Stimulated activated CD4-positive, alpha-beta T cell treated with anti-CD3 and anti-CD28 coated beads, Interleukin-1b, Interleukin-23, amount 100 ng/mL, for 48 hours (primary cell): Measurements from ENCODE around the gene TMEM184C.

Source experiments
- DNase-seq: peaks from one replicate; pipeline ENCODE4 v3.0.0-alpha.2; 2020

The TMEM184C gene

DNA sequence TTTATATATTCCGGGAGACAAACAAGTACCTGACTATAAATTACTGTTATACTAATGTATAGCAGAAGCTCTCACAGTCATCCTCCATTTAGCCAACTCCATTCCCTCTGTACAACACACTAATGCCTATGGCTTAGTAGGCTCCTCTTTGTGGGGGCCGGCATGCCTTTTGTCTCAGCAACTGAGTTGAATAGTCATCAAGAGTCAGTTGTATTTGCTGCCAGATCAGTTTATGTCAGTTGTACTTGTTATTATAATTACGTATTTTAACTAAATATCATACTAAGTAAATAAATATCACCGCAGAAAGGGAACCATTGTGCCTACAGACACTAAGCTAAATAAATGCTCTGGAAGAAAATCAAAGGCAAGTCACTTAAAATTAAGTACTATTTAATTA, 56.9 kb downstream of the TMEM184C start:
- no peak for DNase-seq

DNA sequence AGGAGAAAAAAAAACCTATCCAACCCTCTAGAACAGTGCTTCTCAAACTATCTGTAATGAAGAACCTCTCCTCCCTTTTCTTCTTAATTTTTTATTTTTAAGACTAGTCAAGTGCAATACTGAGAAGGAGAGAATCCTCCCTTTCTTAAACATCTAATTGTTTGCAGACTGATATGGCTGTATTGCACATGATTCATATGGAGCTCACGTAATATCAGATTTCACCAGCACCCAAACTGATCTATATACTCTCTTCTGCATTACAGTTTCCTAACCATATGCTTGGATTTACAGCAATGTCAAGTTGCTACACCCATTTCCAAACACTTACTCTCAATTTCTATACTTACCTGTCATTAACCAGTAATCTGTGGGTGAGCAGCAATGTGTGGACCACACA, 57.3 kb downstream of the TMEM184C start:
- no peak for DNase-seq

DNA sequence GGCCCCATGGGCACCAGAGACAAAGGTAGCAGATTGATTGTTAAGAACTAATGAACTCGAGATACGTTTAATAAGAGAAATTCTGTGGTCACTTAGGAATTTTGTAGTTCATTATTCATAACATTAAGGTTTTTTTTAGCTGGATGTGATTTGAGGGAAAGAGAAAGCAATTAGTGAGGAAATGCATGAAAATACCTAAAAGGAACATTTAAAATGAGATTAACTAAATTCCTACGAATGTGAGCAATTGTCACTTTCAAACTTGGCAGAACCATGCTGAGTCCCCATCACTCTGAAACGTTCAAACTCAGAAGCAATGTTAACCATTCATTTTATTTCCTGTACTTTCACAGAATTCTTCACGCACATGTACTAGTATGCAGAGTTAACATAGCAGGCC, 60.9 kb downstream of the TMEM184C start:
- DNase-seq = no peak

DNA sequence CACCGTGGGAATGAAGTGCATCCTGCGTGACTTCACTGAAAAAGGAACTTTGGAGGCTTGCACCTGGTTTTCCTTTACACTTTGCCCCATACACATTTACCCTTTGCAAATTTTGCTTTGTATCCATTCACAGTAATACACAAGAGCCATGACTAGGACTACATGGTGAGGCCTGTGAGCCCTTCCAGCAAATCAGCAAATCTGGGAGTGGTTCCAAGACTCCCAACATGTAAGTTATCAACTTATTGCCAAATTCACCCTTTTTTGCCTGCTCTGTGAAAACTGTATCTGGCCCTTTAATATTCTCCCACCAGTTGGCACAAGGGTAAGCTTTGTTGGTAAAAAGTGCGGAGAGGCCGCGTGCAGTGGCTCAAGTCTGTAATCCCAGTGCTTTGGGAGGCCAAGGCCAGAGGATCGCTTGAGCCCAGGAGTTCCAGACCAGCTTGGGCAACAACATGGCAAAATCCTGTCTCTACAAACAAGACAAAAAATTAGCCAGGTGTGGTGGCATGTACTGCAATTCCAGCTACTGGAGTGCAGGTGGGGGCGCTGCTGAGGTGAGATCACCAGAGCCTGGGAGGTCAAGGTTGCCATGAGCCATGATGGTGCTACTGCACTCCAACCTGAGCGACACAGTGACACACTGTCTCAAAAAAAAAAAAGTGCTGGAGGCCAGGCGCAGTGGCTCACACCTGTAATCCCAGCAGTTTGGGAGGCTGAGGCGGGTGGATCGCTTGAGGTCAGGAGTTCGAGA, 61.8 kb downstream of the TMEM184C start:
- peak; percentile 4 for DNase-seq

DNA sequence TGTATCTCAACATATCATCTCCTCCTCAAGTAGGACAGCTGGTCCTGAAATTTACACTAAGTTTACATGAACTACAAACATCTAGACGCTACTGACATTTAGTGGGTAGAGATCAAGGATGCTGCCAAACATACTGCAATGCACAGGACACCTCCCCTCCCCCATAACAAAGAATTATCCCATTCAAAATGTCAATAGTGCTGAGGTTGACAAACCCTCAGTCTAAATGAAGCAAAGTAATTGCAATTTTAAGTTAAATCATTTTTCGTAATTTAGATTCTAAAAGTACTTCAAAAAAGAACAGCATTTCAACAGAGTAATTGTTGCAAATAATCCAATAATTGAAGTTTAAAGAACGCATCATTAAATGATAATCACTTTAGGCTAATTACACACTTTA, 65.6 kb downstream of the TMEM184C start:
- no peak for DNase-seq

DNA sequence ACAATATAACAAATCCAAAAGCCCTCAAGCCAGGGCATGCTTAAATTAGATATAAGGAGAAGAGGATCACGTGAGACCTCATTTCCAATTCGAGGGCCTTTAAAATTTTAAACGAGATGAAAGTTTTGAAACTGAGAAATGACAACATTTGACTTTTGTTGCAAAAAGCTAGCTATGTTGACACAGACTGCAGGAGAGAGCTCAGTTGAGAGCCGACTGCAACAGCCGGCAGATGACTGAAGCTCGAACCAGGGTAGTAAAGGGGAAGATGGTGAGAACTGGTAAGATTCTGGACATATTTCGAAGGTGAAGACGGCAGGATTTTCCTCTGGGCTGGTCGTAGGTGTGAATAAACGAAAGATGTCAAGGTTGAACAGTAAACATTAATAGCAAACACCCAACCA, 66.0 kb downstream of the TMEM184C start:
- peak; percentile 13 for DNase-seq

DNA sequence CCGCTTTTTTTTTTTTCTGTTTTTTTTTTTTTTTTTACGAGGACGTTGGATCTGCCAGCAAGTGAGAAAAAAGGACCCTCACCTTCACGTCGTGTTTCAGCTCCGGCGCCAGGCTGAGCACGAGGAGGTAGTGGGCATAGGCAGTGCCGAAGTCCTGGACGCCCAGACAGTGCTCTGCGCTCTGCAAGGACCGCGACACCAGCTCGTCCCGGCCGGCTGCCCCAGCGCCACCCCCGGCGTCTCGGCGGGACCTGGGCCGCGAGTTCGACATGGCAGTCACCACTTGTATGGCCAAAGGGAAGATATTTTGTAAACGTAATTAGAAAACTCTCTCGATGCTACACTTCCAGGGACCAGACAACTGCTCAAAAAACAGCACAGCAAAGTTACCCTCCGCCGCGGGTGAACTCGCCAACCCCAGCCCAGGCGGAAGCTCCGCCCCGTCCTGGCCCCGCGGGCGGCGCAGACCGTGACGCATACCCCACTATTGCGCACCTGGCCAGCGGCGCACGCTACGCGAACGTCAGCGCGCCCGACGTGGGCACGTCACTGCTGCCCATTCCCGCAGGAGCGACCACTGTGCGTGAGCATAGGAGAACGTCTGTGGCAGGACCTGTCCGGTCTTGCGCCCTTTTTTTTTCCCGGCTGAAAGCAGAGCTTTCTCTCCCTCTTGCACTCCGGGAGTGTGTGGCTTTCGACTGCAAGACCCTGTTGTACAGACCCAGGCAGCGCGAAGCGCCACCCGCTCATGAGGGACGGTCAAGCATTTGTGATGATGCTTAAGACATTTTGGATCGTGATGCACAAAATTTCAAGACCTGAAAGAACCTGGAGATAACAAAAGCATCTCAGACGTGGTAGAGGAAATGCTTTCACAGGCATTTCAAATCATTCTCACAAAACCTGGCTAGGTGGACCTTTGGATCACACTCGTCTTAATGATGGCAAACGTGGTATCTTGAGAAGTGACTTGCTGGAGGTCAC, 66.8 kb downstream of the TMEM184C start, which contains the start of gene PRMT9:
PRMT9 (minus strand) TSS at position 447 of the 984 bp plus-strand sequence; CDS start at position 271, 176 bp downstream.
- DNase-seq = peak; percentile 86

DNA sequence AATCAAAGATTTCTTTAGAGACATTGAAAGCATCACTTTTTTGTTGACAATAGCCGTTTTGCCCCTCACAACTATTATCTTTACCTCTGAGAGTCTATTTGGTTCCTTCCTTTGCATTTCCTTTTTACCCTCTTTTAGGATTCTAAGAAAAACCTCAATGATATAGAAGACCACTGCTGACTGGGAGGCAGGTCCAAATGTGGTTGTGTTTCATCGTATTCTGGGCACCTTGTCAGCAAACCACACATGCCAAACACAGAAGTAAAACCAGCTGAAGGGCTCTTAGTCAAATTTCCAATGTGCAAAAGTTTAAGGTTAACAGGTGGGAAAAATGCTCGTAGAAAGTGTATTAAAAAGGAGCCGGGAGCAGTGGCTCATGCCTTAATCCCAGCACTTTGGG, 71.9 kb downstream of the TMEM184C start:
- DNase-seq = no peak

DNA sequence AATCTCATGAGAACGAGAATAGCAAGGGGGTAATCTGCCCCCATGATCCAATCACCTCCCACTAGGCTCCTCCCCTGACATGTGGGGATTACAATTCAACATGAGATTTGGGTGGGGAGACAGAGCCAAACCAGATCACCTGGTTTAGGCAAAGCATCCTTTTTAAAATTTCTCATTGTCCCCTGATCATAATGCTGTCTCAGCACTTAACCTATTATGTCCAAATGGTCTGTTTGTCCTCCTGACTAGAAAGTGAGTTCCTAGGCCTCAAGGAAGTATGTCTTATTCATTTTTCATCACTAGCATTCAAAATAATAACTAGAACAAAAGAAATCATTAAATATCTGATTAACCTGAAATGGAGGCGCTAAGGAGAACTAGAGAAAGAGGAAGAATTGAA, 74.6 kb downstream of the TMEM184C start:
- no peak for DNase-seq

DNA sequence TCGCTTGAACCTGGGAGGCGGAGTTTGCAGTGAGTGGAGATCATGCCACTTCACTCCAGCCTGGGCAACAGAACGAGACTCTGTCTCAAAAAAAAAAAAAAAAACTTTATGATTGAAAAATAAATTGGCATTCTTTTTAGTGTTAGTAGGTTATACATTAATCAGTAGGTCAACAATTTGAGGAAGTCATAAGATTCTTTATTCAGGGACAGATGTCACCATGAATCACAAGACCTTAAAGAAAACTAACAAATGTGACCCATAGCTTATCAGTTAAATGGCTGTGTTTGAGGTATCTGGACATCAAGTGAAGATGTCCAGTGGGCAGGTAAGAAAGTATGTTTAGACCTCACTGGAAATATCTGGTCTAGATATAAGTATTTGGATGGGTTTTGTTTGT, 76.0 kb downstream of the TMEM184C start:
- DNase-seq = no peak

DNA sequence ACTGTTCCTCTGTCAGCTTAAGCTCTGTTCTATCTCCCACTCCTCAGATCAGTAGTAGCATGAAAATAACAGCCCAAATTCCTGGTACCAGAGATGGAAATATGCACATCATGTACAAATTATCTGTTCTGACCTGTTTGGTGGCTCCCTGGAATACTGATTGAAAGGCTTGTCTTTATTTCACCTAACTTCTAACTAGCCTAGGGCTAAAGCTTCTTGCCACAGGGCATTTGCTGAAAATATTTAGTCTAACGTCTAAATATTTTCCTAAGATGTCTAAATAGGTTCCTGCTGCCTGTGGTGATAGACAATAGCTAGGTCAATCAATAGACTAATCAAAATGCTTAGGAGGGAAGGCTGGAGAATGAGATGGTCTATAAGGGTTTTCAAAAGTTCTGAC, 79.7 kb downstream of the TMEM184C start:
- DNase-seq = no peak

DNA sequence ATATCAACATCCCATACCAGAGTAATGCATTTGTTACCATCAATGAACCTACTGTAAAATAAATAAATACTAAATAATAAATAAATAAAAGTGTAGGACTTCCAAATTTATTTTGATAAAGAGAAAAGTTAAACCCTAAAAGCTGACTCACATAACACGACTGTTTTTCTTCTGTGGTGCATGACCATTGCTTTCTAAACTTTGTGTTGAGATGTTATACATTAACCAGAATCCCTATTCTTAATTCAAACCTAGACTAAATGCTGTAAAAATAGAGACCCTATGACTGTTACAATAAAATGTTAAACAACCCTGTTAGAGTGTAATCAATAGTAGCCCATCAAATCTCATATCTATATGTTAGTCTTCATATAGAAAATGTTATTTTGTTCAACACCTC, 87.6 kb downstream of the TMEM184C start:
- no peak for DNase-seq

DNA sequence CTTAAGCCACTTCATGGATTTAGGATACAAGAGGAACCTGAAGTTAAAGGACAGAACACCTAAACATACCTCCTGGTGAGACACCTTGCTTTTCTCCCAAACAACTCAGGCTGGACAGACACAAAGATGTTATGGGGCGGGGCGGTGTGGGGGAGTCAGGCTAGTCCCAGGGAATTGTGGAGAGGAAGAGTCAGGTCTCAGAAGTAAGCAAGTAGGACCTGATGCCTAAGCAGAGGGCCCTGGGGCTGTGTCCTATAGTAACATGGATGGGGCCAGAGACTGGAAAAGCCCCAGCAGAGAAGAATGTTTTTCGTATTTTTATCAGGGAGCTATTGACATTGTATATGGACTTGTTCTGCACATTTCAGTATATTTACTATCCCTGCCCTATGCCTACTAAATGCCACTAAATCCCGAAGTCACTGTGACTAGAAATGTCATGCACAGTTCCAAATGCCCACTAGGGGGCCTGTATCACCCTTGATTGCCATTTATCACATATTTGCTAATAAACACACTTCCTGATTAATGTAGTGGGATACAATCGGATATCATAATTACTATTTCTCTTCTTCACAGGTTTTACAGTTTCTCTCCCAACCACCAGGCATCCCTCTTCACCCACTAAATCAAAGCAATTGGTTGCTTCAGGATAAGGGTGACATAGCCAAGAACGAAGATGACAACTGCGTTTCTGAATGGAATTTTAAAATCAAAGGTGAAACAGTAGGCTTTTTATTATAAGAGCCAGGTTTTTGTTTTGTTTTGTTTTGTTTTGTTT, 90.9 kb downstream of the TMEM184C start:
- peak; percentile 19 for DNase-seq

DNA sequence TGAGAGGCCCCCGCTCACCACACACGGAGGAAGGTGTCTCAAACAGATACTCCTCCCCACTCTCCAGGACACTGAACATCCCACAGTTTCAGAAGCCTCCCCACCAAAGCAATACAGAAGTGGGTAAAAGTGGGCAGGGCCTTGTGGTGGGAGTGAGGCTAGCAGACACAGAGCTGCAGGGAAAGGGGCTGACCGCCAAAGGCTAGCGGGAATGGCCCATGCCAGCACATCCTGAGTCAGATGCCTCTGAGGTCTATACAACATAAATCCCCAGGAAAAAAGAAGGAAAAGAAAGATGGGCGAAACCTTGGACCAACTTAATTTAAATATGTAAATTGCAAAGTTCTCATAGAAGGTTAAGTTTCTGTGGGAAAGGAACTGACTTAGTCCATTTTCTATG, 92.8 kb downstream of the TMEM184C start:
- DNase-seq = no peak

DNA sequence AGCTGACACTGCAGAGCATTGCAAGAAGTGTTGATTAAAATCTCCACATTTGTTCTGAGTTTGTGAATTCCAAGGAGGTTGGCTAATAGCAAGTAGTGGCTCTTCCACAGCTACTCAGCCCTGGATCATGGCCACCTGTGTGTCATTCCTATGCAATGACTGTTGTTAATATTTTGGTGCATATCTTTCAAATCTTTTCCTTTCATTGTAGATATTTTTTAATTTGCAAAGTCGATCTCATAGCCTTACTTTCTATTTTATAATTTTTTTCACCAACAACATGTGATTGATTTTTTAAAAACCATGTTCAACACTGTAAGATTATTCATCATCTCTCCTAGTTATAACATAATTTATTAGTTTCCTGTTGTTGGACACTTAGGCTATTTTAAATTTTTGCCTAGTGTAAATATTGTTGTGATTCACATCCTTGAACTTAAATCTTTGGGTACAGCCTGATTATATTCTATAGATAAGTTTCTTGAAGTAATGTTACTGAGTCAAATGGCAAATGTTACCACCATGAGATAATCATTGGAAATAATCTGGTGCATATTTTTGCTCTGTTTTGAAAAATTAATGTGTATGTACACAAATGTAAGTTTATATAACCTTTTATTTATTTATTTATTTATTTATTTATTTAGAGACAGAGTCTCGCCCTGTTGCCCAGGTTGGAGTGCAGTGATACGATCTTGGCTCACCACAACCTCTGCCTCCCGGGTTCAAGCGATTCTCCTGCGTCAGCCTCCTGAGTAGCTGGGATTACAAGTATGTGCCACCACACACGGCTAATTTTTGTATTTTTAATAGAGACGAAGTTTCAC, 97.6 kb downstream of the TMEM184C start:
- DNase-seq = no peak

DNA sequence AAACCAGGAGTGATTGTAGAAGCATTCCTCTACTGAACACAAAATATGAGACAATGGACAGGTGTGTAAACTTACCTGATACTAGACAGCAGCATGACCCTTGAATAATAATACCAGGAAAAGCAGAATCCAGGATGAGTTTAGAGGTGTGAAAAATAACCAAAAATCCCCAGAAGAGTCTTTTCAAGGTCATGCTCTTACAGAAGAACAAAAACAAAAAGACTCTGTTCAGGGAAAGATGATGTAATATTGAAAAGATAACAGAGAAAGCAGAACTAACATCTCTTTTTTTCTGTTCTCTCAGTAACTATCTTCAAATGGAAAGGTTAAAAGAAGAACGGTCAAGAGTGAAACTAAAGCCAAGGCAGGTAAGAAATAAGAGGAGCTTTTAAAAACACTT, 100.7 kb downstream of the TMEM184C start:
- DNase-seq = no peak
